IPS DF 6.9 (cell line): Measurements from ENCODE around the gene ECSIT.

Experiments
- DNase-seq: peaks from one replicate; pipeline ENCODE4 v3.0.0-alpha.2; 2013; ENCODE audit warnings: low read depth, low spot score
- H3K27ac ChIP-seq: one replicate; pipeline ENCODE4 v1.5.1; 2013; ENCODE audit warnings: low read length, control low read depth
- H3K27me3 ChIP-seq: 2 replicates; pipeline ENCODE4 v1.6.1; 2013; ENCODE audit warnings: mild to moderate bottlenecking, low read length; ENCODE audit not compliant: control insufficient read depth, insufficient read depth
- H3K36me3 ChIP-seq: 2 replicates; pipeline ENCODE4 v1.6.1; 2013; ENCODE audit warnings: low read length; ENCODE audit not compliant: control insufficient read depth, insufficient read depth
- H3K4me1 ChIP-seq: 2 replicates; pipeline ENCODE4 v1.6.1; 2013; ENCODE audit warnings: low read length; ENCODE audit not compliant: control insufficient read depth, insufficient read depth
- H3K4me3 ChIP-seq: 2 replicates; pipeline ENCODE4 v1.5.1; 2013; ENCODE audit warnings: mild to moderate bottlenecking, low read length
- H3K9me3 ChIP-seq: 2 replicates; pipeline ENCODE4 v1.6.1; 2013; ENCODE audit warnings: low read length, inconsistent platforms; ENCODE audit not compliant: control insufficient read depth, insufficient read depth
- WGBS: extraction: QIAGEN DNeasy Blood & Tissue Kit; methylation state at CpG from one replicate; pipeline ENCODE4 v1.1.7; 2013; ENCODE audit warnings: mixed read lengths, missing lambda C conversion rate; ENCODE audit not compliant: insufficient read length, insufficient coverage; 5-methylcytosine and 5-hydroxymethylcytosine counted together

Gene ECSIT

DNA sequence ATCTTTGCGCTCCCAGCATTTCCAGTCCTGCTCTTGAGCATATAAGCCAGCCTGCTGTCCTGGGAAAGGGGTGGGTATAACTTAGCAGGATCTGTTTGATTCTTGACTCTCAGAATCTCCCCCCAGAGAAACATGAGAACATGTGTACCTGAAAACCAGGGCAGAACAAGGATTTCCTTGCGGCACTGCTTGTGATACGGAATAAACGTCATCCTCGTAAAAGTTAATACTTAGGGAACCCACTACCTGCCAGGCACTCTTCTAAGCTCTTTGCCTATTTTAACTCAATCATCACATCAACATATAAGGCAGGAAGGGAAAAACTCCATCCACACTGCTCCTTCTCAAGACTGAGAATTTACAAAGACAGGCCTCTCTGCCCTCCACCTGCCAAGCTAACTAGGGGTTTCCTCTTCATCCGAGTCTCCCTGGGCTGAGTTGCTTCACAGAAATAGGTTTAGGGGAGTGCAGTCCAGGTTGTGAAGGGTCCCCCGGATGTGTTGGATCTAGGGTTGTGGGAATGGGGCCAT lies 24.4 kb downstream of the ECSIT start:
- DNase-seq, result no peak
- Histone ChIP-seq H3K4me3 (peak overlapping the region; percentile 91; the same call in 1 of the 2 replicates), H3K9me3 (no peaks in the 10 kb centered on the region), H3K4me1 (no peaks in the 10 kb centered on the region; the same call in 1 of the 2 replicates), H3K27me3 (no peaks in the 10 kb centered on the region), H3K36me3 (no peaks in the 10 kb centered on the region), H3K27ac (no peak overlapping the region)
- WGBS, result no CpG with 5 or more reads among the region's 7 CpGs

DNA sequence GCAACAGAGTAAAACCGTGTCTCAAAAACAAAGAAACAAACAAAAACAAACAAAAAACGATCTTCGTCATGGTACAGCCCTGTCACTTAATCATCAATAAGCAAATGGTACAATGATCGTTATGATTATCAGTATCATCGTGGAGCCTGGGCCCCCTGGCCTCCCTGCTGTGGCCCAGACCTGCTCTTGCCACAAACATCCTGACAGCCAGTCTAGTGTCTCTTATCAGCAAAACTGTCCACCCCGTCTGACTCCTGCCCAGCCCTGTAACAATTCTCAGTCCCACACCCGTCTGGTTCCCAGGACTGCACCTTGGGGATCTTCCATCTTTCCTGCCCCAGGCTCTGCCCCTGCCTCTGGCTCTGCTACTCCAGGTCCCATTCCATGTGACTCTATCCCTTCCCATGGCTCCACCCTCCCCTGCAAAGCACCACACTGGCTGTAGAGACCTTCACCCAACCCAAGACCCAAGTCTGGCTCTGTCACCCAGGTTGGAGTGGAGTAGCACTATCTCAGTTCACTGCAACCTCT lies 29.0 kb downstream of the ECSIT start:
- no peaks in the 10 kb centered on the region; the same call in 1 of the 2 replicates for H3K4me1 ChIP-seq
- H3K27ac ChIP-seq, result no peak overlapping the region
- no peak overlapping the region for H3K4me3 ChIP-seq
- DNase-seq, result no peak
- H3K9me3 ChIP-seq, result no peaks in the 10 kb centered on the region
- no CpG with 5 or more reads among the region's 7 CpGs for WGBS
- no peaks in the 10 kb centered on the region for H3K27me3 ChIP-seq
- no peaks in the 10 kb centered on the region for H3K36me3 ChIP-seq

GRCh38 chr19:11499220-11499726 lies 29.7 kb downstream of the ECSIT start:
- no peaks in the 10 kb centered on the region for H3K36me3 ChIP-seq
- no peaks in the 10 kb centered on the region for H3K9me3 ChIP-seq
- no peaks in the 10 kb centered on the region; the same call in 1 of the 2 replicates for H3K4me1 ChIP-seq
- no peak overlapping the region for H3K27ac ChIP-seq
- no peaks in the 10 kb centered on the region for H3K27me3 ChIP-seq
- no CpG with 5 or more reads among the region's 6 CpGs for WGBS
- no peak overlapping the region for H3K4me3 ChIP-seq
- no peak for DNase-seq

- Histone ChIP-seq H3K4me3 (no peak overlapping the region), H3K27ac (no peak overlapping the region), H3K9me3 (no peaks in the 10 kb centered on the region), H3K36me3 (no peaks in the 10 kb centered on the region), H3K4me1 (no peaks in the 10 kb centered on the region; the same call in 1 of the 2 replicates), H3K27me3 (no peaks in the 10 kb centered on the region)
- DNase-seq, result no peak
- WGBS, result no CpG with 5 or more reads among the region's 17 CpGs
Observed at GRCh38 chr19:11496391-11497163, 32.4 kb downstream of the ECSIT start.

DNA sequence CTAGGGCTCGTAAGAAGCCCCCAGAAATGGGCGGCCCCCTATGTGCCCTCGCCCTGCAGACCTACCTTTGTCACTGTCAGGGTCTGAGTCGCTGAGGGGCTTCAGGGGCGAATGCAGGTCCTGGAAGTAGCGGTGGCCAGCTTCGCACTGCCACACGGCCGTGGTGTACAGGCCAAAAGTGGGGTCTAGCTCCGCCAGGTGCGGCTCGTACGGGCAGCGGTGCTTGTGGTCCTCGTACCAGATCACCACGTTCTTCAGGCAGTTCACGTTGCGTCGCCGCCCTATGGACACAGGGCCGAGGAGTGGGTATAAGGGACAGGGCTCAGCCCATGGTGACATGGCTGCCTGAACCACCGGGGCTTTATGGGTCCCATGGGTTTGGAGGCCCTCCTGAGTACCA lies 33.0 kb downstream of the ECSIT start:
- DNase-seq, result no peak
- no CpG with 5 or more reads among the region's 22 CpGs for WGBS
- Histone ChIP-seq H3K27ac (no peak overlapping the region), H3K4me3 (no peak overlapping the region), H3K36me3 (no peaks in the 10 kb centered on the region), H3K4me1 (no peaks in the 10 kb centered on the region; the same call in 1 of the 2 replicates), H3K9me3 (no peaks in the 10 kb centered on the region), H3K27me3 (no peaks in the 10 kb centered on the region)

GRCh38 chr19:11495481-11495880 lies 33.5 kb downstream of the ECSIT start:
- no peaks in the 10 kb centered on the region for H3K36me3 ChIP-seq
- WGBS, result no CpG with 5 or more reads among the region's 10 CpGs
- no peaks in the 10 kb centered on the region; the same call in 1 of the 2 replicates for H3K4me1 ChIP-seq
- H3K9me3 ChIP-seq, result no peaks in the 10 kb centered on the region
- H3K4me3 ChIP-seq, result no peak overlapping the region
- no peak overlapping the region for H3K27ac ChIP-seq
- H3K27me3 ChIP-seq, result no peaks in the 10 kb centered on the region
- no peak for DNase-seq

DNA sequence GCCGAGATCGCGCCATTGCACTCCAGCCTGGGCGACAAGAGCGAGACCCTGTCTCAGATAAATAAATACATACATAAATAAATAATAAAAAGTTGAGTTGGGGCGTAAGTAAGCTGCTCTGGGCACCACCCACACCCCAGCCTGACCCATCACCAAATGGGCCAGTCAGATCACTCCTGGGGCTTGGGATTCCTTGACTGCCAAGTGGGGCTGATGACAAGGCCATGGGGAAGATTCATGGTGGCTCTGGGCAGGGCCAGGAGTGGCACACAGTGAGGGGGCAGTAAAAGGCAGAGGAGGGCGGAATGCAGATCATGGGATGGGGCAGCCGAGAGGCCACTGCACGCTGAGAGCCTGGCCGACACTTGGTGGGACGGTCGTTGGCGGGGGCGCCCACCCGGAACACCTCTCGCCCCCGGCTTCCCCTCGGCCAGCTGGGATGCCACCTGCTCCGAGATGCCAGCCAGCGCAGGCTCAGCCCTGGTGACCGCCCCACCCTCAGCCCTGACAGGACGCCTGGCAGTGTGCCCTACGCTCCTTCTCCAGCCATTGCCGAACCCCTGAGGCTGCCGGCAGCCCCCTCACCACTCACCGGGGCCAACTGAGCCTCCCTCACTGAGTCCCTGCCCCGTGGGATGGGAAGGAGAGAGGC lies 34.2 kb downstream of the ECSIT start:
- DNase-seq, result no peak
- Histone ChIP-seq H3K36me3 (no peaks in the 10 kb centered on the region), H3K4me3 (no peak overlapping the region), H3K27me3 (no peaks in the 10 kb centered on the region), H3K9me3 (no peaks in the 10 kb centered on the region), H3K27ac (no peak overlapping the region), H3K4me1 (no peaks in the 10 kb centered on the region; the same call in 1 of the 2 replicates)
- no CpG with 5 or more reads among the region's 27 CpGs for WGBS

- Histone ChIP-seq H3K36me3 (no peaks in the 10 kb centered on the region), H3K4me3 (no peak overlapping the region), H3K27me3 (no peaks in the 10 kb centered on the region), H3K4me1 (no peaks in the 10 kb centered on the region), H3K9me3 (no peaks in the 10 kb centered on the region), H3K27ac (no peak overlapping the region)
- DNase-seq, result no peak
- no CpG with 5 or more reads among the region's 7 CpGs for WGBS
Observed at GRCh38 chr19:11489378-11489777, 39.6 kb downstream of the ECSIT start.

GRCh38 chr19:11486661-11487503 lies 42.1 kb downstream of the ECSIT start:
- Histone ChIP-seq H3K27me3 (no peaks in the 10 kb centered on the region), H3K36me3 (no peaks in the 10 kb centered on the region), H3K4me1 (no peaks in the 10 kb centered on the region), H3K27ac (no peak overlapping the region), H3K4me3 (no peak overlapping the region), H3K9me3 (no peaks in the 10 kb centered on the region)
- no peak for DNase-seq
- WGBS, result no CpG with 5 or more reads among the region's 45 CpGs
